ENCODE measurements around the gene GPD1.
"Not testable (repeated sequence)": the region's sequence is repeated elsewhere in the genome, so short reads cannot be mapped to it uniquely, and the experiment has no call there.

Gene GPD1

DNA sequence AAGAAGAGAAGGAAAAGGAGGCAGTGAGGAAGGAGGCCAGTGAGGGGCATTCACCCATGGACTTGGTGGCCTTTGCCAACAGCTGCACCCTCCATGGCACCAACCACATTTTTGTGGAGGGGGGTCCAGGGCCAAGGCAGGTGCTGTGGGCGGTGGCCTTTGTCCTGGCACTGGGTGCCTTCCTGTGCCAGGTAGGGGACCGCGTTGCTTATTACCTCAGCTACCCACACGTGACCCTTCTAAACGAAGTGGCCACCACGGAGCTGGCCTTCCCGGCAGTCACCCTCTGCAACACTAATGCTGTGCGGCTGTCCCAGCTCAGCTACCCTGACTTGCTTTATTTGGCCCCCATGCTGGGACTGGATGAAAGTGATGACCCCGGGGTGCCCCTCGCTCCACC lies 30.1 kb upstream of the GPD1 start:
- DNase-seq (ENCODE audit: low read depth): no peak

DNA sequence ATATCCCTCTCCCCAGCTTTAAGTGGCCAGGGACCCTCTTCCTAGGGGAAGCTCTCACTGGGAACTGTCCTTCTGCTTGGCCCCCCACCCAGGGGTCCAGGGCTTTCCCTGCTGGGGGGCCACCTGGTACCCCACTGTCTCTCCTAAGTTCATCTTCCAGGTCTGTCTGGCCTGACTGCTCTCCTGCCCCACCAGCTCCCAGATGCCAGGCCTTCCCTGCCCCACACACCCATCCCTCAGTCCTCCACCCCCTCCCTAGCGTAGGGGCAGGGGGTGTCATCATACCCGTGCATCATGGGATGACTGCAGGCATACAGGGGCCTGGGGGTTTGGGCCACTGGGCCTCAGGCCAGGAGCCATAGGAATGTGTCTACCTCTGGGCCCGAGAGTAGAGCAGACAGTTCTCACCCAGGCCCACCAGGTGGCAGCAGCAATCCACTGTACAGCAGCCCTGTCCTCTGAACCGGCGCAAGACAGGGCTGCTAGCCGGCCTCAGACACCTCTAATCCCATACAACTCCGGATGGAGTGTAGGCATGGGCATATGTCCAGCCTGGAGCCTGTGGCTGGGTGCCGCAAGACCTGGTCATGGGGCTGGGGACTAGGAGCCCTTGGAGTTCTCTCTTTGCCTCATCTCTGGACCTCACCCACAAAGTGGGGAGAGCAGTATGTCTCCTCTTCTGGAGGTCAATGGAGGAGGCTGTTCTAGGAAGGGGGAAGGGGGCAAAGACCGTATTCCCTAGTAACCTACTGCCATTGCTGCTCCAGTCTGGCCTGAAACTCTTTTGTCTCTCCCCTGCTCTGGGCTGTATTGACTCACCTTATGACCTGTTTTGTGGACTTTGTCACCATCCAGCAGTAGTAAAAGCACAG lies 28.6 kb upstream of the GPD1 start:
- DNase-seq (ENCODE audit: low read depth): peak; percentile 74

DNA sequence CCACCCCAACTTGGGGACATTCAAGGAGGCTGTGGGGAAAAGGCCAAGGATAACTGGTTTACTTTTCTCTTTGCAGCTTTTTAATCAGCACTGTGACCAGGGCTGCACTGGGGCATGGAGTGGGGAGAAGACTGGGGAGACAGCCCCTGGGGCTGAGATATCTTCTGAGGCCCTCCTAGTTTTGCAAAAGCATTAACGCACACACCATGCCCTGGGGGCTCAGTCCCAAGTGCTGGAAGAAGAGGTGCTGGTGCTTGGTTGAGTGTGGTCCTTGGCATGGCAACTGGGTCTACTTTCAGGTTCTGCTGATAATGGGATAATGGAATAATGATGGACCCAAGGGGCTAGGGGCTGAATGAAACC lies 28.0 kb upstream of the GPD1 start:
- DNase-seq (ENCODE audit: low read depth): no peak

DNA sequence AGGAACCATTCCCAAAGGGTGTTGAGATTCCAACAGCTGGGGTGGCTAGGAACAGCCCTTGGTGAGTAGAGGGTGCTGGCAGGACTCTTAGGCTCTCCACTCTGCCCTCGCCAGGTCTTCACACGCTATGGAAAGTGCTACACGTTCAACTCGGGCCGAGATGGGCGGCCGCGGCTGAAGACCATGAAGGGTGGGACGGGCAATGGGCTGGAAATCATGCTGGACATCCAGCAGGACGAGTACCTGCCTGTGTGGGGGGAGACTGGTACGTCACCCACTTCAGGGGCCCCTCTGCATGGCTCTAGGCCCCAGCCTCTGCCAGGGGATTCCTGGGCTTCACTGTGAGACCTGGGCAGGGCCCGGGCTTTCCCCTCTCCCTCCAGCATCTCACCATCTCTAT lies 26.7 kb upstream of the GPD1 start:
- no peak for DNase-seq (ENCODE audit: low read depth)

DNA sequence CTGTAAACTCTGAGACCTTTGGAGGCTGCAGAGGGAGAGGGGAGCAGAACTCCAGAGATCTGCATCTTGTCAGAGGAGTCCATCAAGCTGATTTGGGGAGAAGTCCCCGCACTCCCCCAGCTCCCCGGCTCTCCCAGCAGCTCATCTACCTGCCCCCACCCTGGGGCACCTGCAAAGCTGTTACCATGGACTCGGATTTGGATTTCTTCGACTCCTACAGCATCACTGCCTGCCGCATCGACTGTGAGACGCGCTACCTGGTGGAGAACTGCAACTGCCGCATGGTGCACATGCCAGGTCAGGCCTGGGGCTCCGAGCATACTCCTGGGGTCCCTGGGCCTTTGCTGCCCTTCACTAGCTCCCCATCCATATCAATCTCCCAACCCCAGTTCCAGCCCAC lies 25.5 kb upstream of the GPD1 start:
- no peak for DNase-seq (ENCODE audit: low read depth)

DNA sequence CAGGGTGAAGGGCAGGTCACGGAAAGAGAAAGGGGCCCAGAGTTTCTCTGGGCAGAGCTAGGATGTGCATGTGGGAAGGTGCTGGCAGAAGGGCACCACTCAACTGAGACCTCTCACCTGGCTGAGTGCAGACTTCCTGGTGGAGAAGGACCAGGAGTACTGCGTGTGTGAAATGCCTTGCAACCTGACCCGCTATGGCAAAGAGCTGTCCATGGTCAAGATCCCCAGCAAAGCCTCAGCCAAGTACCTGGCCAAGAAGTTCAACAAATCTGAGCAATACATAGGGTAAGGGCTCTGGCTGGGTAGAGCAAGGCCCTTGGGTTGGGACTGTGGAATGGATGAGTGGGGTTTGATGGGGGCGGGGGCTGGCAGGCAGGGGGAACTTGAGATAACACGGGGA lies 24.0 kb upstream of the GPD1 start:
- DNase-seq (ENCODE audit: low read depth): no peak

DNA sequence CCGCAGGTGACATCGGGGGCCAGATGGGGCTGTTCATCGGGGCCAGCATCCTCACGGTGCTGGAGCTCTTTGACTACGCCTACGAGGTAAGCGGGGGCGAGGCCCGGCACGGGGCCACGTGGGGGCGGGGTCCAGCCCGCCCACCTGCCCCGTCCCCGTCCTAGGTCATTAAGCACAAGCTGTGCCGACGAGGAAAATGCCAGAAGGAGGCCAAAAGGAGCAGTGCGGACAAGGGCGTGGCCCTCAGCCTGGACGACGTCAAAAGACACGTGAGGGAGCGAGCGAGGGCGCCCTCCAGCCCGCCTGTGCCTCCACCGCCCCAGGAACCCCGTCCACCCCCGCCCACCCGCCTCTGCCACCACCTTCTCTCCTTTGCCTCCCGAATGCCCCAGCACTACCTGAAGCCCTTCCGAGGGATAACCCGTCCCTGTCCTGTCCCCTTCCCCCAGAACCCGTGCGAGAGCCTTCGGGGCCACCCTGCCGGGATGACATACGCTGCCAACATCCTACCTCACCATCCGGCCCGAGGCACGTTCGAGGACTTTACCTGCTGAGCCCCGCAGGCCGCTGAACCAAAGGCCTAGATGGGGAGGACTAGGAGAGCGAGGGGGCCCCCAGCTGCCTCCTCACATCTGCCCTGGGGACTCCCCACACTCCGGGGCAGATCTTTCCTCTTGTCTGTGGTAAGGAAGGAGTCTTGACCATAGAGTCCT lies 22.6 kb upstream of the GPD1 start:
- DNase-seq (ENCODE audit: low read depth): no peak

DNA sequence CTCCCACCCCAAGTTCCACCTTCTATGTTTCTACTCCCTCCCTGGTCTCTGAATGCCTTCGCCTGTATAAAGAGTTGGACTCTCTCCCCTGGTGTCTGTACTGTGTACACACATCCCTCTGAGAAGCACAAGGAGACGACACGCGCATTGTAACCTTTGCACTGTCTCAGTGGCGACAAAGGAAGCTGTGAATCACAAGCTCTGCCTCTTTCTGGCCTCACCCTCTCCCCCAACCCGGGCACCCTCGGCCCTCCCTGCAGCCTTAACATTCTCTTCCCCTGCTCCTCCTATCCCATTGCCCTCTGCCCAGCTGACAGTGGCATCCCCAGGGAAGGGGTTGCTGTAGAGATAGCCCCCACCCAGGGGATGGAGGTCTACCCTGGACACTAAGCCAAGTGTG lies 21.2 kb upstream of the GPD1 start:
- no peak for DNase-seq (ENCODE audit: low read depth)

DNA sequence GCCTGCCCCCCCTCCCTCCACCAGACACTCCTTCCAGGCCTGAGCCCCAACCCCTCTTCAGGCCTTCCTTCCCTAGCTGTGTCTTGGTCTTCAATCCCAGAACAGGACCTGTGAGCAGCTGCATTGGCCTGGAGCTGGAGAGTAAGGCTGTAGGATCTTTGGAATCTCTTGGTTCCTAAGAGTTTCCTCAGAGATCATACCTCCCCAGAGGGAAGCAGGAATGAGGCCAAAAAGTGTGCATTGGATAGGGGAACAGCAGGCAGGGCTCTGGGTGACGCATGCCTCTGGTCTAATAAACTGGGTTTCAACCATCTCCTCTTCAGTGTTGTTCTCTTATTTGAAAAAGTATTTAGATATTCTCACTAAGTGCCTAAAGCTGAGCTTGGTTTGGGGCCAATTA lies 20.5 kb upstream of the GPD1 start:
- no peak for DNase-seq (ENCODE audit: low read depth)

DNA sequence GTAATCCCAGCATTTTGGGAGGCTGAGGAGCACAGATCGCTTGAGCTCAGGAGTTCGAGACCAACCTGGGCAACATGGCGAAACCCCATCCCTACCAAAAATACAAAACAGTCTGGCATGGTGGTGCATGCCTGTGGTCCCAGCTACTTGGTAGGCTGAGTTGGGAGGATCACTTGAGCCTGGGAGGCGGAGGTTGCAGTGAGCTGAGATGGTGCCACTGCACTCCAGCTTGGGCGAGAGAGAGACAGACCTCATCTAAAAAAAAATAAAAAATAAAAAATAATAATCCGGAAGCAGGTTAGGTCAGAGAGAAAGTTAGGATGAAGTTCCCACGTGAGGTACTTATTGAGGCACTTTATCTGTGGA lies 19.4 kb upstream of the GPD1 start:
- DNase-seq (ENCODE audit: low read depth): not testable (repeated sequence)

DNA sequence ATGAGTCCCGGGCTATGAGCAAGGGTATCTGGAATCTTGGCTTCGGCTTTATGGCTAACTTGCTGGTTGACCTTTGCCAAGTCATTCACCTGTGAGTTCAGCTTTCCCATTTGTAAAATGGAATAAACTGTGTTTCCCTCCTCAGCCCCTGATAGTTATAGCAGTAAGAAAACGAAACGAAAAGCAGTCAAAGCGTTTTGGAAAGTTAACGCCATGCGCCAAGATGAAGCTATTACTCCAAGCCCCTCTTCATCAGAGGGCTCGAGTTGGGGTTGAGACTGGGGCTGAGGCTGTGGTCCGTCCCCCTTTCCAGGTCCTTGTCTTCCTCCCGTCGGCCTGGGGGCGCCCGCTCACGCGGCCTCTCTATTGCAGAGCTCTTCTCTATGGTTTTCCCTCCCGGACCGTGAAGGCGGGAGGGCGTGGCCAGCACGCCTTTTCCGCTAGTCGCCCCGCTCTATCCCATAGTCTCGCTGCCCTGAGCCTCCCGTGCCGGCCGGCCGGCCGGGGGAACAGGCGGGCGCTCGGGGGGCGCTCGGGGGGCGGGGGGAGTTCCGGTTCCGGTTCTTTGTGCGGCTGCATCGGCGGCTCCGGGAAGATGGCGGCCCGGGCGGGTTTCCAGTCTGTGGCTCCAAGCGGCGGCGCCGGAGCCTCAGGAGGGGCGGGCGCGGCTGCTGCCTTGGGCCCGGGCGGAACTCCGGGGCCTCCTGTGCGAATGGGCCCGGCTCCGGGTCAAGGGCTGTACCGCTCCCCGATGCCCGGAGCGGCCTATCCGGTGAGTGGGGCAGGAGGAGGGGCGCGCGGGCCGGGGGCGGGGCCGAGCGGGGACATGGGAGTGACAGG lies 18.8 kb upstream of the GPD1 start, which contains the start of gene SMARCD1:
Gene SMARCD1 (plus strand): TSS at position 568 of the 840 bp plus-strand sequence. CDS start 28 bp downstream, at position 596.
- peak; percentile 90 for DNase-seq (ENCODE audit: low read depth)

DNA sequence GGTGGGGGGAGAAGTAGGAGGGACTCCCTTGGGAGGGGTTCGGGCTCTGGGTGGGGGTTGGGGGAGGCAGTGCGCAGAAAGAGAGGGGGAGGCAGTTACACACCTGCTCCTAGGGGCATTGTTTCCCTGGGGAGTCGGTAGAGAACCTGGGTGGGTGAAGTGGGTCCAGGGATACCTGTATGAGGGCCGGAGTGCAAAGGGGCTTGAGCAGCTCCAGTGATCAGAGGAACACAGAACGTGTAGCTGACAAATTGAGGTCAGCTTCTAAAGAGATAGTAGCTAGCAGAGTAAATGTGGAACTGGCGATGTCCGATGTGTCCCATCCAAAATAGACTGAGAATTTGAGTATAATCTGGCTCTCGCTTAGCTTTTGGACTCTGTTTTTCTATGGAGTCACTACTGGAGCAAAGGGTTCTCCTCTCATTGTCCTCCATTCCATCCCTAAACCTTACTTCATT lies 18.2 kb upstream of the GPD1 start:
- DNase-seq (ENCODE audit: low read depth): no peak

DNA sequence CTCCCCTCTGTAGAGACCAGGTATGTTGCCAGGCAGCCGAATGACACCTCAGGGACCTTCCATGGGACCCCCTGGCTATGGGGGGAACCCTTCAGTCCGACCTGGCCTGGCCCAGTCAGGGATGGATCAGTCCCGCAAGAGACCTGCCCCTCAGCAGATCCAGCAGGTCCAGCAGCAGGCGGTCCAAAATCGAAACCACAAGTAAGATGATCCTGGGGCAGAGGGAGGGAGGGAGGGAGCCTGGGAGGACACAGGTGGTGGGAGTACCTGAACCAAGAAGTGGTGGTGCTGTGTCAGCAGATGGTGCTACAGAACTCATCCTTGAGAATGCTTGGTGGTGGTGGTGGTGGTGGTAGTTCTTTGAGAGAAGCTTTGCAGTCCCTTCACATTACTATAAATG lies 17.7 kb upstream of the GPD1 start:
- no peak for DNase-seq (ENCODE audit: low read depth)

DNA sequence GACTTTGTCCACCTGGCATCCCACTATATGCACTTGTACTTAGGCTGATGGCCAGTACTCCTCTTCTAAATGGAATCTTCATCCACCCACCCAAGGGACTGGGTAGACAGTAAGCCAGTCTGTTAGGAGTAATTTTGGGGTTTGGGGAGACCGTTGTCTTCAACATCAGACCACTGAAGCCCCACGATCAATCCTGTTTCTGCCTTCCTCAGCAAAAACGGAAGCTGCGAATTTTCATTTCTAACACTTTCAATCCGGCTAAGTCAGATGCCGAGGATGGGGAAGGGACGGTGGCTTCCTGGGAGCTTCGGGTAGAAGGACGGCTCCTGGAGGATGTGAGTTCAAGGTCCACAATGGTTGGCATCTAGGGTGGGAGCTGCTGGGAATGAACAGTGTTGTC lies 16.7 kb upstream of the GPD1 start:
- no peak for DNase-seq (ENCODE audit: low read depth)

DNA sequence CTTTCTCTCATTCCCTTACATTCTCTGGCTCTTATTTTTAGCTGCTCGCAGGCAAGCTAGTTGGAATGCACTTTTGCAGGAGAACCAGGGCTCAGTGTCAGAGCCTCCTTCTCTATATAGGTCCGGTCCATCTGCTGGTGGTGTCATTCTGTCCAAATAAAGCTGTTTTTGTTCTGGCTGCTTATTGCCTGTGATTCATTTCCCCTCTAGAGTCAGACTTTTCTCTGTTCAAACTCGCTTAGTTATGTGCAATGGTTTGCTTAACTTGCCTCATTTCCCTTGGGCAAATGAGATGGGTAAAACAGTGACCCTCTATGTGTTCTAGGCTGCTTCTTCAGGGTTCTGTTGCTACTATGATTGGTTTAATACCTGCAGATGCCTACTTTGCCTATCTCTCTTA lies 15.8 kb upstream of the GPD1 start:
- peak; percentile 58 for DNase-seq (ENCODE audit: low read depth)

DNA sequence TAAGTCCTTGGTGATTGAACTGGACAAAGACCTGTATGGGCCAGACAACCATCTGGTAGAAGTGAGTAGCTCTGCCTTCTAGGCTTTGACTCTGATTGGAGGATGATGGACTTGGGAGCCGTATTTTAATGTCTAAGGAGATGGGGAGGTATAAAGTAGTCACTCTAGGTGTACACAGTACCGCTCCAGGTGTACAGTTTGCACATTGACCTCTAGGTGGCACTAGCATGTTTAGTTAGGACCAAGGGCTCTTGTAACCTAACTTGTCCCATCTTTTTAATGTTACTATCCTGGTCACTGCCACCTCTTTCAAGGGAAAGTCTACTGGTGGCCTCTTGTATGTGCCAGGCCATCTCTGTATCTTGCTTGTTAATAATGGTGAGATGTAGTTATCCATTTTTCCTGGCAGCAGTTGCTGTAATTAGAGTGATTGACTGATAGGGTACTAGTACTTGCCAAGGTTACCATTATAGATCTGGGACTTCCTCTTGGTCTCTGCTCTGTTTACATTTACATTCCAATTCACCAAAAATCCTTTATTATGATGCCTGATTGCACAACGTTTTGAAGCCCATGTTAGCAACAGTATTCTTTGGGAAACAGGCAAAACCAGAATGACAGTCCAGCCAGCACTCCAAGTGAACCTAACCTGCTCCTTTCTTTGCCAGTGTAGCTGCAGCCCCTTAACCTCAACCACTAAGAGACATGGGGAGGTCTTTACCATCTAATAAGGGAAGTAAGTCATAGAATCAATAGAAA lies 15.1 kb upstream of the GPD1 start:
- DNase-seq (ENCODE audit: low read depth): peak; percentile 31

DNA sequence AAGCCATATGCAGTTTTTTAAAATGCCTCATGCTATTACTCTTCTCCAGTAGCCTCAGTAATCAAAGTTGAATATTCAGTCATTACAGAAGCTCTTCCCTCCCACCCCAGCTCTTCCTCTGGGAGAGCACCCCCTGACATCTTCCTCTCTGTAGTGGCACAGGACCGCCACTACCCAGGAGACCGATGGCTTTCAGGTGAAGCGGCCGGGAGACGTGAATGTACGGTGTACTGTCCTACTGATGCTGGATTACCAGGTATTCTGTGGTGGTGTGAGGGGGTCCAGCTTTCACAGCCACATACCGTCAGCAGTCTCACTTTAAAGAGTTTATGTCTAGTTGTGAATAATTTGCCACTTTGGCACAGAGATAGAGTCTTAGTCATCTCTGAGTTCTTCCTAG lies 14.1 kb upstream of the GPD1 start:
- no peak for DNase-seq (ENCODE audit: low read depth)

DNA sequence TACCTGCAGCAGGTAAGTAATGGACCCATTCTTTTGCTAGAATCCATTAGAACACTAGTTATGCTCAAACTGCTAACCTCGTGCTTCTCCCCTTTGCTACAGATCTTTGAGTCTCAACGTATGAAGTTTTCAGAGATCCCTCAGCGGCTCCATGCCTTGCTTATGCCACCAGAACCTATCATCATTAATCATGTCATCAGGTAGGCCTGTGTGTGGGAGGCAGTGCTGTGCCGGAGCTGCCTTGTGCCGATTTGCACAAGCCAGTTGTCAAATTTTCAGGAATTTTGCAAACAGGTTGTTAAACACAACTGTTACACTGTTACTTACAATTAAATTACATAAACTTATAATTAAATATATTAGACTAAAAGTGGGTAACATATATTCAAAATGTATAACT lies 13.4 kb upstream of the GPD1 start:
- DNase-seq (ENCODE audit: low read depth): no peak

DNA sequence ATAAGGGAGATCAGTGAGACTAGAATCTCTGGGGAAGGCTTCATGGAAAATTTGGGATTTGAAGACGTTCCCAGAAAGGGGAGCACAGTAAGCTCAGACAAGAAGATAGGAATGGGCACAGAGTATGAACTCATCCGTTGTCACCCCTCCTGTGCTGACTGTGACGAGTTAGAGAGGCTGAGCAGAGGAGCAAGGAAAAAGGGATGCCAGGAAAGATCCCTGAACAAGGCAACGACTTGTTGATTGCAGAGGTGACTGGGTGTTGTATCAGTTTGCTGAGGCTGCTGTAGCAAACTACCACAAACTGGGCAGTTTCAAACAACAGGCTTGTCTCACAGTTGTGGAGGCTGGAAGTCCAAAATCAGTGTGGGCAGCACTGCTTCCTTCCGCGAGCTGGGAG lies 5.9 kb upstream of the GPD1 start:
- no peak for DNase-seq (ENCODE audit: low read depth)

DNA sequence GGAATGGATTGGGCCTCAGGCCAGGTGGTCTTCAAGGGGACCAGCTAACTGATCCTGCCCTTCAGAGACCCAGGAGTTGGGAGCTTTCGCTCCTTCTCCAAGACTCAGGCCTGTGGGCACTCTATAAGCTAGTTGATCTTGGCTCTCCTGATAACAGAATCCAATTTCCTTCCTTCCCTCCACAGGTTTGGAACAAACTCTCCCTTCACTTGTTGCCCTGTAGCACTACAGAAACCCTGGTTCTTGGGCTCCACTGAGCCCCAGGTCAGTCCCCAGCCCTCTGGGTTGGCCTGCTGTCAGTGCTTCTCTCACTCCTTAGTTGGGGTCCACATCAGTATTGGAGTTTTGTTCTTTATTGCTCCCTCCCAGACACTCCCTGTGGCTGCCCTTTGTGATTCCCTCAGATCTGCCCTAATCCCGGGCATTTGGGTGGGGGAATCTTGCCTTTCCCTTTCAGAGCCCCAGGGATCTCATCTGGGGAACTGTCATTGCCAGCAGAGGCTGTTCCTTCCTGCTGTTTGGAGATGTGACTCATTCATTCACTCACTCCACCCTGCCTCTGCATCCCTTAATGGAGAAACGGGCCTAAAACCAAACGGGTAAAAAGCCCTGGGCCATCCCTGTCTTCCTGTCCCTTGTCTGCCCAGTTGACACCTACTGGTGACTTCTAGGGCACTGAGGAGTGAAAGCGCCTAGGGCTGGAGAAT lies 4.4 kb upstream of the GPD1 start:
- DNase-seq (ENCODE audit: low read depth): peak; percentile 21

DNA sequence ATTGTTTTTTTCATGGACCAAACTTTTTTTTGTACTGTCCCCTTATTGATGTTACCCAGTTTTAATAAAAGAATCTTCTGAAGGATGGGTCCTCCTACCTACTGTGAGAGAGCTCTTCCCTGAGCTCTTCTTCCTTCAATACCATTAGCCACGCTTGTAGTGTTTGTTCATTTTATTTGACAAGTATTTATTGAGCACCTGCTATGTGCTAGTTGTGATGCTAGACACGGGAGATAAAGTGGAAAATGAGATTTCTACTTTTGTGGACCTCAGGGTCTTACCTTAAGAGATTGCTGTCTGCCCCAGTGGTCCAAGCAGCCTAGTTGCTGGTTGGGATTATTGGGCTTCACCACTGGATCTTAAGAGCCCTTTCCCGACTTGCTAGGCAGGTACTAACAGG lies 3.2 kb upstream of the GPD1 start:
- DNase-seq (ENCODE audit: low read depth): no peak
